Cardiac fibroblast (primary cell): ENCODE data around the gene SORT1.
"Not testable (repeated sequence)": the region's sequence is repeated elsewhere in the genome, so short reads cannot be mapped to it uniquely, and the experiment has no call there.

ENCODE experiments used
- DNase-seq, 2 donors: peaks; one replicate each; pipeline versions ENCODE4 v3.0.0 to v3.0.0-alpha.2; 2010; ENCODE audit warnings: low read depth in 2 of 2
- H3K4me3 ChIP-seq, 2 donors: replicated peaks in 1 of 2; 1 replicate in 1 of 2; 2 replicates in 1 of 2; pipeline ENCODE4 v1.5.1; 2011; ENCODE audit warnings: low read depth in 2 of 2, low read length in 2 of 2, mild to moderate bottlenecking in 2 of 2, moderate library complexity in 1 of 2
- TF ChIP-seq, protein P1 (sequence below): IDR thresholded peaks from one replicate; pipeline ENCODE4 v1.5.1; 2011; ENCODE audit warnings: low read depth, mild to moderate bottlenecking, low read length, inconsistent platforms

Gene SORT1

DNA sequence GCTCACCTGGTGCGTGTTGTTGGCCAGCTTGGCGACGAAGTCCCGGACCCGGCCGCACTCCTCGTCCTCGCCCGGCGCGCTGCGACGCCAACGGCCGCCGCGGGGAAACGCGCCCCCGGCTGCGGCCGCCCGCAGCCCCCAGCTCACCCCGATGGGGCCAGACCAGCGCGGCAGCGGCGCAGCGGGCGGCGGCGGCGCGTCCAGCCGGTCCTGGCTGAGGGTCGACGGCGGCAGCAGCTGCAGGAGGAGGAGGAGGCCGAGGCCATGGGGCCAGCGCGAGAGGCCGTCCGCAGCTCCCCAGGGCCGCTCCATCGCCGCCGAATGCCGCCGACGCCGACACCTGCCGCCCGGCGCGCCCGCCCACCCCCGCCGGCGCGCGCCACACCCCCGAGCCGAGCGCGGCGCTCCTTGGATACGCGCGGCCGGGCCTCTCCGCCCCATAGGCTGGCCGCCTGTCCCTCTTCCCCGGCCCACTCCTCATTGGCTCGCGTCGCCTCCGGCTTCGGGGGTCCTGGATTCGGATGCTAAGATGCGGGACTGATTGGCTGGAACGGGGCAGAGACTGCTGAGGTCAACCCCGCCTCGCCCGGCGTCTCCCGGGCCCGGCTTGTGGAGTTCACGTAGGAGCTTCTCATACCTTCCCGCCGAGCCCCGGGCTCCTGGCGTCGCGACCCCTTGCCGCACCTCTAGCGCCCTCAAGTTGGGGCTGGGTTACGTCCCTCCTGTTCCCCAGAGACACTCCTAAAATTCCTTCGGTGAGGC, at the start of gene SORT1:
Gene SORT1, minus strand, starts transcription at position 338 of the 762 bp plus-strand sequence. Its CDS starts 26 bp downstream, at position 312.
- H3K4me3 ChIP-seq: peak within 1 kb of the TSS; percentile 51 to 60
- DNase-seq: peak; percentile 69 to 84
- TF ChIP-seq, protein P1, sequence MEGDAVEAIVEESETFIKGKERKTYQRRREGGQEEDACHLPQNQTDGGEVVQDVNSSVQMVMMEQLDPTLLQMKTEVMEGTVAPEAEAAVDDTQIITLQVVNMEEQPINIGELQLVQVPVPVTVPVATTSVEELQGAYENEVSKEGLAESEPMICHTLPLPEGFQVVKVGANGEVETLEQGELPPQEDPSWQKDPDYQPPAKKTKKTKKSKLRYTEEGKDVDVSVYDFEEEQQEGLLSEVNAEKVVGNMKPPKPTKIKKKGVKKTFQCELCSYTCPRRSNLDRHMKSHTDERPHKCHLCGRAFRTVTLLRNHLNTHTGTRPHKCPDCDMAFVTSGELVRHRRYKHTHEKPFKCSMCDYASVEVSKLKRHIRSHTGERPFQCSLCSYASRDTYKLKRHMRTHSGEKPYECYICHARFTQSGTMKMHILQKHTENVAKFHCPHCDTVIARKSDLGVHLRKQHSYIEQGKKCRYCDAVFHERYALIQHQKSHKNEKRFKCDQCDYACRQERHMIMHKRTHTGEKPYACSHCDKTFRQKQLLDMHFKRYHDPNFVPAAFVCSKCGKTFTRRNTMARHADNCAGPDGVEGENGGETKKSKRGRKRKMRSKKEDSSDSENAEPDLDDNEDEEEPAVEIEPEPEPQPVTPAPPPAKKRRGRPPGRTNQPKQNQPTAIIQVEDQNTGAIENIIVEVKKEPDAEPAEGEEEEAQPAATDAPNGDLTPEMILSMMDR: no peak

DNA sequence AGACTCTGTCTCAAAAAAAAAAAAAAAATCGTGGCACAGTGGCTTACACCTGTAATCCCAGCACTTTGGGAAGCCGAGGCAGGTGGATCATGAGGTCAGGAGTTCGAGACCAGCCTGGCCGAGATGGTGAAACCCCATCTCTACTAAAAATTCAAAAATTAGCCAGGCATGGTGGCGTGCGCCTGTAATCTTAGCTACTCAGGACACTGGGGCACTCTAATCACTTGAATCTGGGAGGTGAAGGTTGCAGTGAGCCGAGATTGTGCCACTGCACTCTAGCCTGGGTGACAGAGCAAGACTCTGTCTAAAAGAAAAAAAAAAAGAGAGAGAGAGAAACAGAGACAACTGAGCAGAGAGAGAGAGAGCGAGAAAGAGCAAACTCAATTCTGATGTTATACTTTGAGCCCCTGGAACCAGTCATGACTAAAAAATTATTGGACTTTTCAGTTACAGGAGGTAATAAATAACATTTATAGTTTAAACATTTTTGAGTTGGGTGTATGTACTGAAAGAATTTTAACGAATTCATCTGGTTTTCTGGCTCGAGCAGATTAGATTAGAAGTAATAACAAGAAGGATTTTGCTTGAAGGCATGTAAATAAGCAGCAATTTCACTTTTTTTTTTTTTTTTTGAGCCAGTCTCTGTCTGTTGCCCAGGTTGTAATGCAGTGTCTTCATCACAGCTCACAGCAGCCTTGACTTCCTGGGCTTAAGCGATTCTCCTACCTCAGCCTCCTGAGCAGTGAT, 48.4 kb upstream of the SORT1 start:
- not testable (repeated sequence) for H3K4me3 ChIP-seq, DNase-seq

DNA sequence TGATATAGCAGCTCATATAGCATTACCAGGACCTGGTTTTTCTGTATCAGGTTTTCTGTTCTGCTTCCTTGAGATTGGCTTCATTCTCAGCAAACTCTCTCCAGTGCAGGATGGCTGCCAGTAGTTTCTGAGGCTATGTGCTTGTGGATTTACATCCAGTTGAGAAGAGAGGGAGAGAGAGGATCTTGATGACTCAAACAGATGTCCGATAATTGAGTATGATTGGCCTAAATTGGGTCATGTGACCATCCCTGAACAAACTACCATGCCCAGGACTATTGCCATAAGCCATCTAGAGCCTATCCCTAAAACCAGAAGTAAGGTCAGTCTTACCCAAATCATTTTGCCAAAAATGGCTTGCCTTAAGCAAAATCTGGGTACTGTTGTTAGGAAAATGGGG, 46.6 kb upstream of the SORT1 start:
- peak in 1 of 2 donors; percentile 27 for DNase-seq
- H3K4me3 ChIP-seq: no peak overlapping the region
- TF ChIP-seq, protein P1: no peak

DNA sequence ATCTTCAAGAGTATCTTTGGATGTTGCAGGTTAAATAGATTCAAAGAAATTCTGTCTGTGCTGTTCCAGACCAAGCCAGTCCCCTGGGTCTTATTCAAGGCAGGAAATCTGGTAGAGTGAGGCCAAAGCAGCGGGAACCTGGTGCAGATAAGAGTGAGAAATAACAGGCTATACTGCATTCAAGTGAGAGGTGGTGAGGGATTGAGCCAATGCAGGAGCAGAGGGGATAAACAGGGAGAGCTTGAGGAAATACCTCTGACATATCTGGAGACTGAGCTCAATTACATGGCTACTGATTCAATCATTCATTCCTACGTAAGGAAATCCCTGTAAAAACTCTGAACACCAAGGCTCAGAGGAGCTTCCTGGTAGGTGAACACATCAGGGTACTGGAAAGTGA, 45.8 kb upstream of the SORT1 start:
- no peak overlapping the region for H3K4me3 ChIP-seq
- DNase-seq: peak in 1 of 2 donors; percentile 10
- TF ChIP-seq, protein P1: no peak

DNA sequence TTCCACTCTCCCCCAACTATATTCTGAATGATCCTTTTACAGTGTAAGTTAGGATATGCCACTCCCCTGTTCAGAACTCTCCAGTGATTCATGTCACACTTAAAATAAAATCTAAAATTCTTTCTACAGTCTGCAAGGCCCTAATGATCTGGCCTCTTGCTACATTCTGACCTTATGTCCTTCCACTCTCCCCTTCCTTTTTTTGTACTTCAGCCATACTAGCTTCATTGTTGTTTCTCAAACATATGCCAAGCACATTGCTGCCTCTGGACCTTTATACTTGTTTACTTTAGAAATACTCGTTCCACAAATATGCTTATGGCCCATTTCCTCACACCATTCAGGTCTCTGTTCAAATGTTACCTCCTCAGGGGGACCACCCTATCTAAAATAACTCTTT, 43.4 kb upstream of the SORT1 start:
- DNase-seq: peak; percentile 37 to 70
- no peak overlapping the region for H3K4me3 ChIP-seq
- TF ChIP-seq, protein P1: no peak

DNA sequence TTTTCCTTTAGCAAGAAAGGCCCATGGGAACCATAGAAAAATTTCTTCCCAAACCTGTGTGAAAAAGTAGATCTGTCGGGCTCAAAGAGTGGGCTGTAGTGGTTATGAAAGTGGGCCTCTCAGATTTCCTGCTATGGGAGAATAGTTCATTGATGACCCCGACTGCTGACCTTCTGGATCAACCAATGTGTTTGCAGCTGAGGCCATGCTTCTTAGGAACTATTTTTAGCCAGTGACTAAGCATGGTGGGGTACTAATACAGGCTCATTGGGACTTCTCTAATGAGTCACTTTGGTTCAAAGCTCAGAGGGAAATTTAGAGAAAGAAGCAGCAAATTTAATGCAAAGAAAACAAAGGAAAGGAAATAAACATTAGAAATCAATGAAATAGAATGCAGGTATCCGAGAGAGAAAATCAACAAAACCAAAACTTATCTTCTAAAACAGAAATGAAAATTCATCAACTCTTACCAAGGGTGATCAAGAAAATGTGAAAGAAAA, 41.1 kb upstream of the SORT1 start:
- H3K4me3 ChIP-seq: no peak overlapping the region
- TF ChIP-seq, protein P1: no peak
- peak; percentile 84 to 96 for DNase-seq

DNA sequence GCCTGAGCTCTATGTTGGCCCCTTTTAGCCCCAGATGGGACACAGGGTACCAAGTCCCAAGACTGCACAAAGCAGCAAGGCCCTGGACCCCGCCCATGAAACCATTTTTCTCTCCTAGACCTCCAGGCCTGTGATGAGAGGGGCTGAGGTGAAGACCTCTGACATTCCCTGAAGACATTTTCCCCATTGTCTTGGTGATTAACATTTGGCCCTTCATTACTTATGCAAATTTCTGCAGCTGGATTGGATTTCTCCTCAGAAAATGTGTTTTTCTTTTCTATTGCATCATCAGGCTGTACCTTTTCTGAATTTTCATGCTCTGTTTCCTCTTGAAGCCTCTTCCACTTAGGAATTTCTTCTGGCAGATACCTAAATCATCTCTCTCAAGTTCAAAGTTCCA, 36.8 kb upstream of the SORT1 start:
- H3K4me3 ChIP-seq: no peak overlapping the region
- TF ChIP-seq, protein P1: no peak
- DNase-seq: no peak
